Embryonic facial prominence (tissue), 1 donor: Measurements from ENCODE around the gene PLA2G7.

ENCODE experiments used
- DNase-seq: peaks from one replicate; pipeline ENCODE4 v3.0.0-alpha.2; 2016; ENCODE audit errors: extremely low spot score

Gene PLA2G7

DNA sequence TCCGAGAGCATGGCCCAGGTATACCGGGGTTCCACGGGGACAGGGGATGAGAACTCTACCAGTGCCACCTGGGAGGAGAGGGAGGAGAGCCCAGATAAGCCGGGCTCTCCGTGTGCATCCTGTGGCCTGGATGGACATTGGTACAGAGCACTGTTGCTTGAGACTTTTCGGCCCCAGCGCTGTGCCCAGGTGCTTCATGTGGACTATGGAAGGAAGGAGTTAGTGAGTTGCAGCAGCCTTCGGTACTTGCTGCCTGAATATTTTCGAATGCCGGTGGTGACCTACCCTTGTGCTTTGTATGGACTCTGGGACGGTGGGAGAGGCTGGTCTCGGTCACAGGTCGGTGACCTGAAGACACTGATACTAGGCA is 46.2 kb downstream of the PLA2G7 start:
- no peak for DNase-seq

DNA sequence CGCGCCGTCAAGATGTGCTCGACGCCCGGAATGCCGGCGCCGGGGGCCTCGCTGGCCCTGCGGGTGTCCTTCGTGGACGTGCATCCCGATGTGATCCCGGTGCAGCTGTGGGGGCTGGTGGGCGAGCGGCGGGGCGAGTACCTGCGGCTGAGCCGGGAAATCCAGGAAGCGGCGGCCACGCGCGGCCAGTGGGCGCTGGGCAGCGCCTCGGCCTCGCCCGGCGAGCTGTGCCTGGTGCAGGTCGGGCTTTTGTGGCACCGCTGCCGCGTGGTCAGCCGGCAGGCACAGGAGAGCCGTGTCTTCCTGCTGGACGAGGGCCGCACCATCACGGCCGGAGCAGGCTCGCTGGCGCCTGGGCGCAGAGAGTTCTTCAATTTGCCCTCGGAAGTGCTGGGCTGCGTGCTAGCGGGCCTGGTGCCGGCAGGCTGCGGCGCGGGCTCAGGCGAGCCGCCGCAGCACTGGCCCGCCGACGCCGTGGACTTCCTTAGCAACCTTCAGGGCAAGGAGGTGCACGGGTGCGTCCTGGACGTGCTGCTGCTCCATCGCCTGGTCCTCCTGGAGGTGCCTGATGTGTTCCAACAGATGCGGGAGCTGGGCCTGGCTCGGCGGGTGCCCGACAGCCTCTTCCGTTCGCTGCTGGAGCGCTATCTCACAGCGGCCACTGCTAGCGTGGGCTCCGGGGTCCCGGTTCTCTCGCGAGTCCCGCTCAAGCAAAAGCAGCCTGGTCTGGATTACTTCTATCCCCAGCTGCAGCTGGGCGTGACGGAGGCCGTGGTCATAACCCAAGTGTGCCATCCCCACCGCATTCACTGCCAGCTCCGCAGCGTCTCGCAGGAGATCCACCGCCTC is 46.8 kb downstream of the PLA2G7 start:
- no peak for DNase-seq

DNA sequence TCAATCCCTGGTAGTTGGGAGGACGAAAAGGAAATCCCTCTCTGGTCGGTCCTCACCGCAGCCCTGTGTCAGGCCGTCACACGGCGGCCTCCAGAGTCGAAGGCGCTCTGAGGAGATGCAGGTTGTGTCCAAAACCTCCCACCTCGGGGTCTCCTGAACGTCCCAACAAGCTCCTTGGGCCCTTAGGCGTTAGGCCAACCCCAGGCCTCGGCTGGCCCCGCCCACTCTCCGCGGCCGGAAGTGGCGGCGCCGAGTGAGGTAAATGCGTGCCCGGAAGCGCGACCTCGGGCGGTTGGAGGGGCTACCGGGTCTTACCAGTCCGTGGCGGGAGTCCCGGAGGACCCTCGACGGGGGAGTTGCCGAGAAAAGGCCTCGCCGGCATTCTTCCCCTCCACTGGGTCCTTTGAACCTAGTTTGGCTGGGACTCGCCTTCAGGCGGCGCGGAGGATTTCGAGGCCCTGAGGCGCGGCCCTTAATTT is 47.5 kb downstream of the PLA2G7 start, which contains the start of gene TDRD6:
TSS of gene TDRD6 (plus strand) at position 267 of the 479 bp plus-strand sequence. CDS start 244 bp downstream, outside the sequence.
- DNase-seq = no peak

DNA sequence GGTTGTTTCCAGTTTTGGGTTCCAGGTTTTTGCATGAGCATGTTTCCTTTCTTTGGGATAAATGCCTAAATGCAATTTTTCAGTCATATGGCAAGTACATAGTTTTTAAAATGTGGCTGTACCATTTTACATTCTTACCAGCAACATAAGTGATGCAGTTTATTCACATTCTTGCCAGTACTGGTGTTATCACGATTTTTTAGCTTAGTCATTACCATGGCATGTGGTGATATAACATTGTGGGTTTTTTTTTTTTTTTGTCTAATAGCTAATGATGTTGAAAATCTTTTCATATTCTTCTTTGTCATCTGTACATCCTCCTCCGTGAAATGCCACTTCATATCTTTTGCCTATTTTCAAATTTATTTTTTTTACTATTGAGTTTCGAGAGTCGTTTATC is 50.4 kb downstream of the PLA2G7 start:
- DNase-seq = no peak

DNA sequence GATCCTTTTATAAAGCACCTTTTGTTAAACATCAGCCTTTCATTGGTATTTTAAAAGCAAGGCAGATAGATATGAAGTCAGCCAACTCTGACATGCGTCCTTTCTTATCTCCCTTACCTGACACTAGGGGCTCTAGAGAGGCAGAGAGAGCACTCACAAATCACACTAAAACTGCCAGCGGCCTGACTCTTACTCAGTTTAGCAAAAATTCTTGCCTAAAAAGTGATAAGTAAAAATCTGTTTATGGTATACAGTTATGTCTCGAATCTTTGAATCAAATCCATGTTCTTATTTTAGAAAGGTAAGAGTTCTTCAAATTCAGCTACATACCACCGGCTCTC is 57.9 kb downstream of the PLA2G7 start:
- DNase-seq = no peak

DNA sequence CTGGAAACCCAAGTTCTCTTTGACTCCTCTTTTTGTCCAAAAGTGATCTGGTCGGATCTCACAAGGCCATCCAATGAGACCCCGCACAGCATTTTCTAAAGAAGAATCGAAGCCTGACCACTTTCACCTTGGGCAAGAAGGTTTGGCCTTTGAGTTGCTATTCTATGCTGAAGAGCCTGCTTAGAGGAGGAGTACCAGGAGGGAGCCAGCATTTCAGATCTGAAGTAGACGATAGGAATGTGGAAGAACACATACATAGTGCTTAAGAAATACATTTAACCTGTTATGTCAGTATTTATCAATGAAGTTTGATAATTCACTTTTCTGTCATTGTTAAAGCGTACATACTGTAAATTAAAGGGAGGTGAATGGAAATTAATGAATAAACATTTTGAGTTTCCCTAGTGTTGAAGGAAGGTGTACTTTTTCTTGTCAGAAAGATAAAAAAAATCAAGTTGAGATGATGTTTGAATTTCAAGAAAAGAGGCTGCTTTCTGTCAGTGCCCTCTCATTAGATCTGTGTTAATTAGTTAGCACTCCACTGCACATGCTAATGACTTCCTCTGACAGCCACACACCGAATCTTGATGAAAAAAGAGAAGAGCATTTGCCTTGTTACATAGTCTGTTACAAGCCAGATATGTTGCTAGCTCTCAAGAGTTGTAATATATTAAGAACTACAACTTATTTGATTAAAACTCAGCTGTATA is 58.4 kb downstream of the PLA2G7 start:
- no peak for DNase-seq

DNA sequence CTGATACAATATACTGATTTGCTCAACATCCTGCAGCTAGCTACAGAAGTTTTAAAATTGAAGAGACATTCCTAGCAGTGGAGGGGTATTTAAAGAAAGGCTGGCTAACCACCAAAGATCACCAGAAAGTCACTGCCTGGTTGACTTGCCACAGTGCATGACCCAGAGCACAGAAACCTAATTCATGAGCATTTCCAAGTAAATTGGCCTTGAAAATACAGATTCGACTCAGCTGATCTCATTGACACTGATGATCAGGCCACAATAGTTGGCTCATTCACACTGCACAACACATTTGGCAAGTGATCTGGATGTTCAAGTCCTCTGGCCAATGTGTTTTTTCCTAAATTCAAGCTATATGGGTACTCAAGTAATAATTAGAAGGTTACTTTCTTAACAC is 60.8 kb downstream of the PLA2G7 start:
- no peak for DNase-seq

DNA sequence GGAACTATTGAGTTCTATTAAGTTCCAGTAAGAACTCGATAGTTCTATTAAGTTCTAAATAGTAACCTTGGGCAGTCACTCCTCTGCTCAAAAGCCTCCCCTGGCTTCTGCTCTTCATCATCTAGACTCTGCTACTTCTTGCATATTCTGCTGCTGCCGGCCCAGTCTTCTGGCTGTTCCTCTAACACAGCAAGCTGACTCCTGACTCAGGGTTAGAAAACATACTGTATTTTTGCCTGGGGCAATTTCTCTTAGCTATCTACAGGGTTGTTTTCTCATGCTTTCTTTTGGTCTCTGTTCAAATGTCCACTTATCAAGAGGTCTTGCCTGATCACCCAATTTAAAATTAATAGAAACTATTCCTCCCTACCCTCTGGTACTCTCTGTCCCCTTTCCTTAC is 67.8 kb downstream of the PLA2G7 start:
- DNase-seq = no peak

DNA sequence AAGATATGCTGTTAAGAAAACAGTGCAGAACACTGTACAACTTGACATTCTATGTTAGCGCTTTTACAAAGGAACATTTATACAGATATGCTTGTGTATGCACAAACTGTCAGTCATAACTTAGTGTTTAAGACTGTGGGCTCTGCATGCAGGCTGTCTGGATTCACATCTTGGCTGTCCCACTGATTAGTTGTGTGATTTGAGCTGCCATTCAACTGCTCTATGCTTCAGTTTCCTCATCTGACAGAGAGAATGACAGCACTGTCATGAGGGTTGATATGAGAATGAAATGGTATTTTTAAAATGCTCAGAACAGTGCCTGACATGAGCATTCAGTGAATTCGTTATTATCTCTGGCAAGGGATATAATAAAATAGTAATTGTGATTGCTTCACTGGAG is 73.7 kb downstream of the PLA2G7 start:
- DNase-seq = no peak

DNA sequence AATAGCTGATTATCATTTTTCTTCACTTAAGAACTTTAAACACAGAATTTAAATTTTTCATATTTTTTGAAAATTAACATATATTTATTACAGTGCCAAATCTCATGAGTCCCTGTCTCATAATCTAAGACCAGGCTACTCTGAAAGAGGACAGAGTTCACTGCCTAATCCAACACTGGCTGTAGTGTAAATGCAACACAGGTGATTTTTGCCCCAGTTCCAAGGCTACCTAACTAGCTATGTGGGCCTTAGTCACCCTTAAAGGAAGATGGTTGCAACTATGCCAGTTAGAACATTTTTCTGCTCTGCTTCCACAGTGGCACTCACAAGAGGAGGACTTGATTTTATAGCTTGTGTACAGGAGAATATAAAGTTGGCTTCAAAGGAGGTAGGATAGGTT is 77.5 kb downstream of the PLA2G7 start:
- DNase-seq = no peak

DNA sequence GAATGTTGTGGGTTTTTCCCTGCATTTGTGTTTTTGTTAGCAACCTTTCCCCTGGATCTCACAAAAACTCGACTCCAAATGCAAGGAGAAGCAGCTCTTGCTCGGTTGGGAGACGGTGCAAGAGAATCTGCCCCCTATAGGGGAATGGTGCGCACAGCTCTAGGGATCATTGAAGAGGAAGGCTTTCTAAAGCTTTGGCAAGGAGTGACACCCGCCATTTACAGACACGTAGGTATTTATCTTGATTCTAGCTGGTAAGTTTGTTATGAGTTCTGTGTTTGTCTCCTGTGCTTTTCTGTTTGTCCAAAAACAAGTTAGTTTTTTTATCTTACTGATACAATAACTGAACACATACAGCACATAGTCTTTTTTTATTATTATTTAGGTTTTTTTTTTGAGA is 79.4 kb downstream of the PLA2G7 start:
- DNase-seq = no peak
